MM.1S (cell line): Measurements from ENCODE around the gene SIKE1.

Source experiments
- DNase-seq: peaks from one replicate; pipeline ENCODE4 v3.0.0-alpha.2; 2015
- H2AFZ ChIP-seq: fragments of 300-600 bp; sonication (generic); 2 replicates; pipeline ENCODE4 v1.6.0; 2016; ENCODE audit warnings: antibody characterized with exemption, low read length
- H3F3A ChIP-seq: fragments of 300-600 bp; sonication (generic); 2 replicates; pipeline ENCODE4 v1.6.1; 2016; ENCODE audit warnings: mild to moderate bottlenecking, antibody characterized with exemption, low read length, moderate library complexity, mixed read lengths; ENCODE audit not compliant: insufficient read depth
- H3K27ac ChIP-seq: fragments of 300-600 bp; sonication (generic); 2 replicates; pipeline ENCODE4 v1.5.1; 2016; ENCODE audit warnings: mild to moderate bottlenecking, low read length
- H3K27me3 ChIP-seq: fragments of 300-600 bp; sonication (generic); replicated peaks from 2 replicates; pipeline ENCODE4 v1.6.0; 2016; ENCODE audit warnings: low read length; ENCODE audit not compliant: insufficient read depth
- H3K36me3 ChIP-seq: fragments of 300-600 bp; sonication (generic); replicated peaks from 2 replicates; pipeline ENCODE4 v1.6.1; 2016; ENCODE audit warnings: mild to moderate bottlenecking, low read length, mixed read lengths; ENCODE audit not compliant: insufficient read depth
- H3K4me1 ChIP-seq: fragments of 300-600 bp; sonication (generic); 2 replicates; pipeline ENCODE4 v1.6.1; 2016; ENCODE audit warnings: low read length, mixed read lengths
- H3K4me2 ChIP-seq: fragments of 300-600 bp; sonication (generic); 2 replicates; pipeline ENCODE4 v1.6.0; 2016; ENCODE audit warnings: low read depth, low read length
- H3K4me3 ChIP-seq: fragments of 300-600 bp; sonication (generic); 2 replicates; pipeline ENCODE4 v1.5.1; 2016; ENCODE audit warnings: low read length, mixed read lengths
- H3K79me2 ChIP-seq: fragments of 300-600 bp; sonication (generic); 2 replicates; pipeline ENCODE4 v1.6.1; 2016; ENCODE audit warnings: mixed run types, low read length, mixed read lengths
- H3K9ac ChIP-seq: fragments of 300-600 bp; sonication (generic); 2 replicates; pipeline ENCODE4 v1.6.1; 2016; ENCODE audit warnings: low read length, mixed read lengths
- H3K9me2 ChIP-seq: fragments of 300-600 bp; sonication (generic); replicated peaks from 2 replicates; pipeline ENCODE4 v1.6.1; 2016; ENCODE audit warnings: mild to moderate bottlenecking, low read length, mixed read lengths; ENCODE audit not compliant: insufficient read depth
- H3K9me3 ChIP-seq: fragments of 300-600 bp; sonication (generic); replicated peaks from 2 replicates; pipeline ENCODE4 v1.6.1; 2016; ENCODE audit warnings: mild to moderate bottlenecking, low read length, mixed read lengths; ENCODE audit not compliant: insufficient read depth
- H4K20me1 ChIP-seq: fragments of 300-600 bp; sonication (generic); 2 replicates; pipeline ENCODE4 v1.6.1; 2016; ENCODE audit warnings: mild to moderate bottlenecking, low read length, moderate library complexity, mixed read lengths; ENCODE audit not compliant: insufficient read depth
- EZH2 ChIP-seq: fragments of 300-600 bp; sonication (generic); optimal IDR thresholded peaks from 2 replicates; pipeline ENCODE3; 2017; ENCODE audit warnings: low read depth, mild to moderate bottlenecking, antibody characterized with exemption, low read length, mixed read lengths
- EZH2phosphoT487 ChIP-seq: fragments of 300-600 bp; sonication (generic); IDR thresholded peaks from 2 replicates; pipeline ENCODE4 v1.6.1; 2018; ENCODE audit warnings: antibody characterized with exemption, low read length
- TF ChIP-seq, protein P1 (sequence below): fragments of 300-600 bp; sonication (generic); IDR thresholded peaks from 2 replicates; pipeline ENCODE4 v1.5.1; 2016; ENCODE audit warnings: antibody characterized with exemption, low read length, mixed read lengths

SIKE1 gene

DNA sequence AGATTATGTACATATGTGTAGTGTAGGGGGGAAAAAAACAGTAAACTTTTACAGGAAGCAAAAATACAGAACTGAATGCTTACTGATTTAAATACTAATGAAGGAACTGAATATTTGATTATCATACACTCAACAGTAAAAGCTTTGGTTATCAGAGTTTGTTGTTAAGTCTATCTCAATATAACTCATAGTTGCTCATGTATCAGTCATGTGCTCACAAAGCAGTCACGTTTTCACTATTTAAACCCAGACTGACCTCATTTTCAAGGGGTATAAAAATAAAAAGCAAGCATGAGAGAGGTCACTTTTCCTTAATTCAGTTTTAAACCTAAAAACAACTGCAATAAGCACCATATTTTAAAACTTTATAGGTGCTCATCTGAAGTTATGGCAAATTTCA lies 57.0 kb downstream of the SIKE1 start:
- no peaks in the 10 kb centered on the region for H3K27me3 ChIP-seq
- no peaks in the 10 kb centered on the region for H3K4me1 ChIP-seq
- TF ChIP-seq EZH2 (no peak), EZH2phosphoT487 (no peak)
- TF ChIP-seq, protein P1, sequence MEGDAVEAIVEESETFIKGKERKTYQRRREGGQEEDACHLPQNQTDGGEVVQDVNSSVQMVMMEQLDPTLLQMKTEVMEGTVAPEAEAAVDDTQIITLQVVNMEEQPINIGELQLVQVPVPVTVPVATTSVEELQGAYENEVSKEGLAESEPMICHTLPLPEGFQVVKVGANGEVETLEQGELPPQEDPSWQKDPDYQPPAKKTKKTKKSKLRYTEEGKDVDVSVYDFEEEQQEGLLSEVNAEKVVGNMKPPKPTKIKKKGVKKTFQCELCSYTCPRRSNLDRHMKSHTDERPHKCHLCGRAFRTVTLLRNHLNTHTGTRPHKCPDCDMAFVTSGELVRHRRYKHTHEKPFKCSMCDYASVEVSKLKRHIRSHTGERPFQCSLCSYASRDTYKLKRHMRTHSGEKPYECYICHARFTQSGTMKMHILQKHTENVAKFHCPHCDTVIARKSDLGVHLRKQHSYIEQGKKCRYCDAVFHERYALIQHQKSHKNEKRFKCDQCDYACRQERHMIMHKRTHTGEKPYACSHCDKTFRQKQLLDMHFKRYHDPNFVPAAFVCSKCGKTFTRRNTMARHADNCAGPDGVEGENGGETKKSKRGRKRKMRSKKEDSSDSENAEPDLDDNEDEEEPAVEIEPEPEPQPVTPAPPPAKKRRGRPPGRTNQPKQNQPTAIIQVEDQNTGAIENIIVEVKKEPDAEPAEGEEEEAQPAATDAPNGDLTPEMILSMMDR = no peak
- H4K20me1 ChIP-seq = no peaks in the 10 kb centered on the region
- no peaks in the 10 kb centered on the region for H3K9me3 ChIP-seq
- no peak for DNase-seq
- H3K27ac ChIP-seq = no peak overlapping the region
- peaks cover 8% of the 10 kb centered on the region; the same call in 1 of the 2 replicates for H3K79me2 ChIP-seq
- no peak overlapping the region for H3K4me3 ChIP-seq
- no peak overlapping the region for H2AFZ ChIP-seq
- no peaks in the 10 kb centered on the region for H3K36me3 ChIP-seq
- no peak overlapping the region for H3K9ac ChIP-seq
- no peak overlapping the region for H3K4me2 ChIP-seq
- no peaks in the 10 kb centered on the region for H3K9me2 ChIP-seq
- no peaks in the 10 kb centered on the region for H3F3A ChIP-seq

DNA sequence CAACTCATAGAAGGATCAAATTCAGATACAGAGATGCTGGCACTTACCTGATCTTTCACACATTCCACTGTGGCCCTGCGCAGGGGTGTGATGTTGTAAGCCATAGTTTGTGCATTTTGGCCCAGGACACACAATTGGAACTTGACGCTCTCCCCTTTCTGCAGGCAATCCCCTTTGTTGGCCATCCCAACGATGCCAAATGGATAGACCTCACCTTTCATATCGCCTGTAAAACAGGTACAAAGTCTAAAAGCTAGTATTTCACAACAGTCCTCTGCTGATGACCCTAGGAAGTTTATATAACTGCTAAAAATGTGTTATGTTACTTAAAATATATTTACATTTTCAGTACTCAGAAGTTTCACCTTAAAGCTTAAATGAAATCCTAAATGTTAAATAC lies 60.0 kb downstream of the SIKE1 start:
- H3F3A ChIP-seq = peaks cover 10% of the 10 kb centered on the region; the same call in 1 of the 2 replicates
- H2AFZ ChIP-seq = no peak overlapping the region
- no peaks in the 10 kb centered on the region for H3K9me2 ChIP-seq
- no peak overlapping the region for H3K4me2 ChIP-seq
- no peak overlapping the region for H3K9ac ChIP-seq
- no peaks in the 10 kb centered on the region for H4K20me1 ChIP-seq
- no peak overlapping the region for H3K27ac ChIP-seq
- H3K79me2 ChIP-seq = peaks cover 11% of the 10 kb centered on the region
- no peaks in the 10 kb centered on the region for H3K4me1 ChIP-seq
- H3K36me3 ChIP-seq = no peaks in the 10 kb centered on the region
- DNase-seq = no peak
- H3K9me3 ChIP-seq = no peaks in the 10 kb centered on the region
- no peaks in the 10 kb centered on the region for H3K27me3 ChIP-seq
- no peak overlapping the region for H3K4me3 ChIP-seq
- TF ChIP-seq, protein P1 = no peak
- TF ChIP-seq EZH2 (no peak), EZH2phosphoT487 (no peak)
